Peyer's patch (tissue), 4 donors: Measurements from ENCODE around the gene SLC25A21. TPM values are rescaled to one million over a fixed set of nuclear protein-coding genes. Genes with fewer than 3 reads are reported as not detected.
"Not testable (repeated sequence)": the region's sequence is repeated elsewhere in the genome, so short reads cannot be mapped to it uniquely, and the experiment has no call there.

Experiments used
- DNase-seq, 3 donors: peaks; one replicate each; pipeline ENCODE4 v3.0.0-alpha.2; 2017 to 2019
- H3K27ac ChIP-seq, 4 donors: fragments of 200-600 bp; sonication (generic); one replicate each; pipeline ENCODE4 v1.5.1; 2016 to 2019
- H3K27me3 ChIP-seq, 2 donors: fragments of 200-600 bp; sonication (generic); one replicate each; pipeline ENCODE4 v1.5.1; 2019
- H3K36me3 ChIP-seq, 3 donors: fragments of 200-600 bp; sonication (generic); one replicate each; pipeline ENCODE4 v1.5.1; 2016 to 2019
- H3K4me1 ChIP-seq, 4 donors: fragments of 200-600 bp; sonication (generic); one replicate each; pipeline ENCODE4 v1.5.1; 2016 to 2019
- H3K4me3 ChIP-seq, 4 donors: fragments of 200-600 bp; sonication (generic); 1 replicate in 3 of 4; 2 replicates in 1 of 4; pipeline ENCODE4 v1.5.1; 2016 to 2019; ENCODE audit warnings: mild to moderate bottlenecking in 1 of 4
- H3K9me3 ChIP-seq, 4 donors: fragments of 200-600 bp; sonication (generic); one replicate each; pipeline ENCODE4 v1.5.1; 2016 to 2019; ENCODE audit warnings: mild to moderate bottlenecking in 1 of 4
- POLR2A ChIP-seq, 2 donors: fragments of 450-650 bp; IDR thresholded peaks; one replicate each; pipeline ENCODE4 v1.5.1; 2017; ENCODE audit warnings: antibody characterized with exemption in 2 of 2, mild to moderate bottlenecking in 2 of 2, moderate library complexity in 2 of 2
- total RNA-seq, 4 donors: library from RNA; depleted of rRNA; stranded (reverse); fragments of >200 nt; gene quantifications; one replicate each; pipeline ENCODE4 v1.1.0, GENCODE V29; 2016
- TF ChIP-seq, protein P1 (sequence below), 6 experiments: fragments of 450-650 bp in 4 of 6; fragments of 200-600 bp in 2 of 6; sonication (generic) in 1 of 6; IDR thresholded peaks; one replicate each; pipeline ENCODE4 v1.5.1; 2017 to 2019; ENCODE audit warnings: antibody characterized with exemption in 6 of 6, mild to moderate bottlenecking in 3 of 6, moderate library complexity in 1 of 6

Gene SLC25A21
- total RNA-seq, 4 donors from 2014 or later, result 0.70 to 1.6 TPM; not detected in 2

DNA sequence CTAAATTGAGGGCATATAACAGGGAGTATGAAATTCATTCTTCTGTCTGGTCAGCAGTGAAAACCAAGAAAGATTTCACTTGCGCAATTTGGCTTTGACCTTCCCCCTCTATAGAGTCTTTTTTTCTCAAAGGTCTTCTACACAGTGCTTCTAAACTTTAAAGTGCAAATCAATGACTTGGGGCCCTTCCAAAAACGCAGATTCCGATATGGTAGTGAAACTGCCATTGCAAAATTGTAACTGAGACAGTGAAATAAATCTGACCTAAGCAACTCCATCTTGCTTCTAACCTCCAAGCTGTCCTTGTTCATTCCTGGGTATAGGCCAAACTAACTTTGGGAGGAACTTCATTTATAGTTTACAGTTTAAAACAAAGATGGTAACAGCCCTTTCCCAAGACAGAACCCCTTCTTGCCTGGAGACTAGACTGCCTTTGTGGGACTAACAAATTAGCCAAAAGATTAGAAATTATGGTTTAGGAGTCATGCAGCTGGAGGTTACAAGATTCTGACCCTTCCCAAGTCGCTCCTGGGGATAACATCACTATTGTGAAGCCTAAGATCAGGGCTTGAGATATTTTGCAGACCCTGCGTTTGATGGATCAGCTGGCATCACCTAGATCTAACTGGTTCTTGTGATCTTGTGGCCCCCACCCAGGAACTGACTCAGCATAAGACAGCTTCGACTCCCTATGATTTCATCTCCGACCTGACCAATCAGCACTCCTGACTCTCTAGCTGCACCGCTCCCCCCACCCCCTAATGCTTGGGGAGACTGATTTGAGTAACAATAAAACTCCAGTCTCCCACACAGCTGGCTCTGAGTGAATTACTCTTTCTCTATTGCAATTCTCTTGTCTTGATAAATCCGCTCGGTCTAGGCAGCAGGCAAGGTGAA lies 5.0 kb downstream of the SLC25A21 start:
- H3K9me3 ChIP-seq, result no peaks in the 10 kb centered on the region
- TF ChIP-seq POLR2A (IDR thresholded peaks at IDR 0.05), result no peak
- TF ChIP-seq, protein P1, sequence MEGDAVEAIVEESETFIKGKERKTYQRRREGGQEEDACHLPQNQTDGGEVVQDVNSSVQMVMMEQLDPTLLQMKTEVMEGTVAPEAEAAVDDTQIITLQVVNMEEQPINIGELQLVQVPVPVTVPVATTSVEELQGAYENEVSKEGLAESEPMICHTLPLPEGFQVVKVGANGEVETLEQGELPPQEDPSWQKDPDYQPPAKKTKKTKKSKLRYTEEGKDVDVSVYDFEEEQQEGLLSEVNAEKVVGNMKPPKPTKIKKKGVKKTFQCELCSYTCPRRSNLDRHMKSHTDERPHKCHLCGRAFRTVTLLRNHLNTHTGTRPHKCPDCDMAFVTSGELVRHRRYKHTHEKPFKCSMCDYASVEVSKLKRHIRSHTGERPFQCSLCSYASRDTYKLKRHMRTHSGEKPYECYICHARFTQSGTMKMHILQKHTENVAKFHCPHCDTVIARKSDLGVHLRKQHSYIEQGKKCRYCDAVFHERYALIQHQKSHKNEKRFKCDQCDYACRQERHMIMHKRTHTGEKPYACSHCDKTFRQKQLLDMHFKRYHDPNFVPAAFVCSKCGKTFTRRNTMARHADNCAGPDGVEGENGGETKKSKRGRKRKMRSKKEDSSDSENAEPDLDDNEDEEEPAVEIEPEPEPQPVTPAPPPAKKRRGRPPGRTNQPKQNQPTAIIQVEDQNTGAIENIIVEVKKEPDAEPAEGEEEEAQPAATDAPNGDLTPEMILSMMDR (IDR thresholded peaks at IDR 0.05), result no peak
- H3K4me1 ChIP-seq, result no peaks in the 10 kb centered on the region
- H3K4me3 ChIP-seq, result no peak overlapping the region
- DNase-seq, result no peak
- H3K36me3 ChIP-seq, result no peaks in the 10 kb centered on the region
- no peak overlapping the region for H3K27ac ChIP-seq
- no peaks in the 10 kb centered on the region for H3K27me3 ChIP-seq

DNA sequence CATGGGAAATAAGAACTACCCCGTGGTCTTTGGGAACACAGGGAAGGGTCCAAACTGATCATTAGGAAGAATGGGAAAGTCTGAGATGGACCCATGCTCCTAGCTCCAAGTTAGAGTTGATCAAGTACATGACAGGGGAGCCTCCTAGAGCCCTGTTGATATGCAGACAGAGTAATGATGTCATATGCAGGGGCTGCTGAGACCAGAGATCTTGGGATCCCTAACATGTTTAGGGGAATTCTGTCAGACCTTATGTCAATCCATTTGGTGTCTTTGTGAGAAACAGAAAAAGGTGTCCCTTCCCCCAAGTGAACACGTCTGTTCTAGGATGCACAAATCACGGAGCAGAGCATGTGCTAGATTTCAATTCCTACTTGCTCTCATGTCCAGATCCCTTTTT lies 6.6 kb downstream of the SLC25A21 start:
- H3K4me1 ChIP-seq, result no peaks in the 10 kb centered on the region
- no peak overlapping the region for H3K27ac ChIP-seq
- H3K27me3 ChIP-seq, result no peaks in the 10 kb centered on the region
- H3K36me3 ChIP-seq, result no peaks in the 10 kb centered on the region
- H3K4me3 ChIP-seq, result no peak overlapping the region
- no peaks in the 10 kb centered on the region for H3K9me3 ChIP-seq
- no peak for DNase-seq
- TF ChIP-seq POLR2A (IDR thresholded peaks at IDR 0.05), result no peak
- TF ChIP-seq, protein P1 (IDR thresholded peaks at IDR 0.05), result no peak

DNA sequence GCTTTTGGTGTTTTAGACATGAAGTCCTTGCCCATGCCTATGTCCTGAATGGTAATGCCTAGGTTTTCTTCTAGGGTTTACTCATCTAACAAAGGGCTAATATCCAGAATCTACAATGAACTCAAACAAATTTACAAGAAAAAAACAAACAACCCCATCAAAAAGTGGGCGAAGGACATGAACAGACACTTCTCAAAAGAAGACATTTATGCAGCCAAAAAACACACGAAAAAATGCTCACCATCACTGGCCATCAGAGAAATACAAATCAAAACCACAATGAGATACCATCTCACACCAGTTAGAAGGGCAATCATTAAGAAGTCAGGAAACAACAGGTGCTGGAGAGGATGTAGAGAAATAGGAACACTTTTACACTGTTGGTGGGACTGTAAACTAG lies 10.1 kb downstream of the SLC25A21 start:
- not testable (repeated sequence) for H3K27me3 ChIP-seq, H3K9me3 ChIP-seq, H3K4me3 ChIP-seq, DNase-seq, H3K4me1 ChIP-seq, H3K27ac ChIP-seq, H3K36me3 ChIP-seq

DNA sequence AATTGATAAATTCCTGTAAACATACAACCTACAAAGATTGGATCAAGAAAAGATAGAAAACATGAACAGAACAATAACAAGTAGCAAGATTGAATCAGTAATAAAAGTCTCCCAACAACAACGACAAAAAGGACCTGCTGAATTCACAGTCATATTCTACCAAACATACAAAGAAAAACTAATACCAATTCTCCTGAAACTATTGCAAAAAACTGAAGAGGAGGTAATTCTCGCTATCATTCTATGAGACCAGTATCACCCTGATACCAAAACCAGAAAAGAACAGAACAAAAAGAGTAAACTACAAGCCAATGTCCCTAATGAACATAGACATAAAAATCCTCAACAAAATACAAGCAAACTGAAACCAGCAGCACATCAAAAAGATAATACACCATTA lies 14.4 kb downstream of the SLC25A21 start:
- Histone ChIP-seq H3K27me3 (no peaks in the 10 kb centered on the region), H3K27ac (no peak overlapping the region), H3K36me3 (no peaks in the 10 kb centered on the region), H3K4me3 (no peak overlapping the region), H3K9me3 (no peaks in the 10 kb centered on the region), H3K4me1 (no peaks in the 10 kb centered on the region)
- DNase-seq, result no peak
- no peak for TF ChIP-seq POLR2A (IDR thresholded peaks at IDR 0.05)
- TF ChIP-seq, protein P1 (IDR thresholded peaks at IDR 0.05), result no peak

DNA sequence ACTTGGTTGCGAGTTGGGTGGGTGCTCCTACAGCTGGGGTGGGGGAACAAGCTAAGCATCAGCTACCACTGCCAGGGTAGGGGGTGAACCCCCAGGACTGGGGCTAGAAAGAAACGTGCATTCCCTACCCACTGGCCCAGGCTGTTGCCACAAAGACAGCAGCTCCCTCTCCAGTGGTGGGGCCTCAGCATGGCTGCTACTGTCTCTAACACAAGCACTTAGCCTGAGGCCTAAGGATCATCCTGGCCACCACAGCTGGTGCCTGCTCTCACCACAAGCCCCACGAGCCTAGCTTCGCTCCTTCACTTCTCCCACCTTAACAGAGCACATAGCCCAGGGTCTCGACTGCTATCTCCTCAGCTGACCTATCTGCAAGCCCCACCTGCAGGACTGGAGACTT lies 18.9 kb downstream of the SLC25A21 start:
- no peak for DNase-seq
- no peaks in the 10 kb centered on the region for H3K9me3 ChIP-seq
- no peak overlapping the region for H3K4me3 ChIP-seq
- TF ChIP-seq POLR2A (IDR thresholded peaks at IDR 0.05), result no peak
- H3K27me3 ChIP-seq, result no peaks in the 10 kb centered on the region
- H3K4me1 ChIP-seq, result no peaks in the 10 kb centered on the region
- H3K36me3 ChIP-seq, result no peaks in the 10 kb centered on the region
- no peak overlapping the region for H3K27ac ChIP-seq

DNA sequence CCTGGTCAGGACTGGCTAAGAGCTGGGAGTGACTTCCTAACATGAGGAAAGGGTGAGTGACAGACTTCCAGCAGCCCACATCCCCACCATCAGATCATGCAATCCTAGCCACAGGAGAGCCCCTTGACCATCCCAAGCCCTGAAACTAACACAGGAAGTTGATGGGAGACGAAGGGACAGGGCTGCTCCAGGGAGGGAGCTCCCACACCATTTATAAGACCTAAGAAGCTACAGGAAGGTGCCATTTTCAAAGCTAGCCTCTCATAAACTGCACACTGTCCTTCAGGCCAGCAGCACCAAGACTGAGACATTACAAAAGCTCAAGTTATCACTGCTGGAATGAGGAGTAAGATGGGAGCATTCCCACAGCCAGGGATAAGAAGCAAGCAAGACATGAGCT lies 19.4 kb downstream of the SLC25A21 start:
- TF ChIP-seq, protein P1 (IDR thresholded peaks at IDR 0.05), result no peak
- no peak for TF ChIP-seq POLR2A (IDR thresholded peaks at IDR 0.05)
- Histone ChIP-seq H3K27ac (no peak overlapping the region), H3K36me3 (no peaks in the 10 kb centered on the region), H3K4me1 (no peaks in the 10 kb centered on the region), H3K9me3 (no peaks in the 10 kb centered on the region), H3K27me3 (no peaks in the 10 kb centered on the region), H3K4me3 (no peak overlapping the region)
- DNase-seq, result no peak
